IPS-15b (cell line): ENCODE results near the gene TCFL5.

Experiments
- H3K27me3 ChIP-seq: one replicate; pipeline ENCODE4 v1.6.1; 2013; ENCODE audit warnings: low read length; ENCODE audit not compliant: control insufficient read depth, insufficient read depth
- H3K36me3 ChIP-seq: one replicate; pipeline ENCODE4 v1.6.1; 2013; ENCODE audit warnings: low read length; ENCODE audit not compliant: control insufficient read depth, insufficient read depth
- H3K4me1 ChIP-seq: one replicate; pipeline ENCODE4 v1.6.1; 2013; ENCODE audit warnings: mild to moderate bottlenecking, low read length; ENCODE audit not compliant: control insufficient read depth, insufficient read depth
- H3K4me3 ChIP-seq: one replicate; pipeline ENCODE4 v1.5.1; 2013; ENCODE audit warnings: low read depth, low read length
- H3K9ac ChIP-seq: one replicate; pipeline ENCODE4 v1.6.1; 2013; ENCODE audit warnings: low read depth, mild to moderate bottlenecking, low read length
- H3K9me3 ChIP-seq: one replicate; pipeline ENCODE4 v1.6.1; 2013; ENCODE audit warnings: mild to moderate bottlenecking, low read length; ENCODE audit not compliant: control insufficient read depth, insufficient read depth

The TCFL5 gene

GRCh38 chr20:62835931-62836861 is 25.4 kb downstream of the TCFL5 start:
- Histone ChIP-seq H3K36me3 (peaks cover 16% of the 10 kb centered on the region), H3K4me3 (no peak overlapping the region), H3K9ac (no peak overlapping the region), H3K9me3 (no peaks in the 10 kb centered on the region), H3K4me1 (peaks cover 6% of the 10 kb centered on the region), H3K27me3 (no peaks in the 10 kb centered on the region)

- H3K9me3 ChIP-seq = no peaks in the 10 kb centered on the region
- H3K36me3 ChIP-seq = peaks cover 21% of the 10 kb centered on the region
- H3K9ac ChIP-seq = no peak overlapping the region
- no peak overlapping the region for H3K4me3 ChIP-seq
- no peaks in the 10 kb centered on the region for H3K27me3 ChIP-seq
- H3K4me1 ChIP-seq = peaks cover 6% of the 10 kb centered on the region
Observed at GRCh38 chr20:62834967-62835730, 26.5 kb downstream of the TCFL5 start.

GRCh38 chr20:62832951-62833391 is 28.7 kb downstream of the TCFL5 start:
- Histone ChIP-seq H3K27me3 (no peaks in the 10 kb centered on the region), H3K4me1 (peaks cover 6% of the 10 kb centered on the region), H3K9me3 (no peaks in the 10 kb centered on the region), H3K4me3 (no peak overlapping the region), H3K9ac (no peak overlapping the region), H3K36me3 (peaks cover 24% of the 10 kb centered on the region)

- Histone ChIP-seq H3K9ac (no peak overlapping the region), H3K4me3 (no peak overlapping the region), H3K4me1 (peaks cover 6% of the 10 kb centered on the region), H3K27me3 (no peaks in the 10 kb centered on the region), H3K9me3 (no peaks in the 10 kb centered on the region), H3K36me3 (peaks cover 30% of the 10 kb centered on the region)
Observed at GRCh38 chr20:62832212-62832922, 29.3 kb downstream of the TCFL5 start.

GRCh38 chr20:62831854-62832211 is 29.8 kb downstream of the TCFL5 start:
- Histone ChIP-seq H3K27me3 (no peaks in the 10 kb centered on the region), H3K4me3 (no peak overlapping the region), H3K4me1 (peaks cover 6% of the 10 kb centered on the region), H3K9me3 (no peaks in the 10 kb centered on the region), H3K36me3 (peaks cover 30% of the 10 kb centered on the region), H3K9ac (no peak overlapping the region)

GRCh38 chr20:62831361-62831788 is 30.2 kb downstream of the TCFL5 start:
- peaks cover 28% of the 10 kb centered on the region for H3K36me3 ChIP-seq
- no peak overlapping the region for H3K4me3 ChIP-seq
- peaks cover 6% of the 10 kb centered on the region for H3K4me1 ChIP-seq

GRCh38 chr20:62830821-62831220 is 30.8 kb downstream of the TCFL5 start:
- peak overlapping the region; percentile 24 for H3K9ac ChIP-seq
- H3K27me3 ChIP-seq = no peaks in the 10 kb centered on the region
- peaks cover 29% of the 10 kb centered on the region for H3K36me3 ChIP-seq
- H3K4me3 ChIP-seq = no peak overlapping the region
- H3K4me1 ChIP-seq = peaks cover 6% of the 10 kb centered on the region
- no peaks in the 10 kb centered on the region for H3K9me3 ChIP-seq

More at GRCh38 chr20:62831361-62831788, 30.2 kb downstream of the TCFL5 start:
- Histone ChIP-seq H3K9me3 (no peaks in the 10 kb centered on the region), H3K9ac (peak overlapping the region; percentile 24), H3K27me3 (no peaks in the 10 kb centered on the region)

- Histone ChIP-seq H3K9ac (no peak overlapping the region), H3K9me3 (no peaks in the 10 kb centered on the region)
Observed at GRCh38 chr20:62830251-62830650, 31.4 kb downstream of the TCFL5 start.

GRCh38 chr20:62829231-62830230 is 32.1 kb downstream of the TCFL5 start:
- H3K4me1 ChIP-seq = peaks cover 9% of the 10 kb centered on the region
- H3K4me3 ChIP-seq = no peak overlapping the region
- H3K36me3 ChIP-seq = peaks cover 29% of the 10 kb centered on the region
- no peaks in the 10 kb centered on the region for H3K9me3 ChIP-seq
- H3K9ac ChIP-seq = no peak overlapping the region
- H3K27me3 ChIP-seq = no peaks in the 10 kb centered on the region

More at GRCh38 chr20:62830251-62830650, 31.4 kb downstream of the TCFL5 start:
- Histone ChIP-seq H3K27me3 (no peaks in the 10 kb centered on the region), H3K4me1 (peaks cover 7% of the 10 kb centered on the region), H3K4me3 (no peak overlapping the region), H3K36me3 (peaks cover 29% of the 10 kb centered on the region)

- H3K9me3 ChIP-seq = no peaks in the 10 kb centered on the region
- no peaks in the 10 kb centered on the region for H3K27me3 ChIP-seq
- no peak overlapping the region for H3K9ac ChIP-seq
- H3K4me1 ChIP-seq = peaks cover 9% of the 10 kb centered on the region
- peaks cover 29% of the 10 kb centered on the region for H3K36me3 ChIP-seq
- H3K4me3 ChIP-seq = no peak overlapping the region
Observed at GRCh38 chr20:62828511-62829230, 33.0 kb downstream of the TCFL5 start.
